WI38 (cell line): ENCODE measurements around the gene BTBD2.
"Not testable (repeated sequence)": the region's sequence is repeated elsewhere in the genome, so short reads cannot be mapped to it uniquely, and the experiment has no call there.

Experiments used
- H3K4me3 ChIP-seq: 2 replicates; pipeline ENCODE4 v1.5.1; 2011; ENCODE audit warnings: low read depth, mild to moderate bottlenecking, control low read depth, low read length
- CTCF ChIP-seq: IDR thresholded peaks from 2 replicates; pipeline ENCODE4 v1.5.1; 2012; ENCODE audit warnings: low read depth, mild to moderate bottlenecking, control low read depth, low read length

BTBD2 gene

GRCh38 chr19:2035590-2035991, 20.1 kb upstream of the BTBD2 start:
- no peak for TF ChIP-seq CTCF

GRCh38 chr19:2034729-2035589, 19.4 kb upstream of the BTBD2 start:
- no peak overlapping the region for H3K4me3 ChIP-seq
- no peak for TF ChIP-seq CTCF

More at GRCh38 chr19:2035590-2035991, 20.1 kb upstream of the BTBD2 start:
- H3K4me3 ChIP-seq = no peak overlapping the region

GRCh38 chr19:2034253-2034652, 18.7 kb upstream of the BTBD2 start:
- not testable (repeated sequence) for H3K4me3 ChIP-seq

GRCh38 chr19:2033825-2034159, 18.3 kb upstream of the BTBD2 start:
- TF ChIP-seq CTCF = no peak

GRCh38 chr19:2033115-2033824, 17.8 kb upstream of the BTBD2 start:
- H3K4me3 ChIP-seq = no peak overlapping the region
- no peak for TF ChIP-seq CTCF

More at GRCh38 chr19:2033825-2034159, 18.3 kb upstream of the BTBD2 start:
- no peak overlapping the region for H3K4me3 ChIP-seq

GRCh38 chr19:2032296-2032941, 16.9 kb upstream of the BTBD2 start:
- H3K4me3 ChIP-seq = no peak overlapping the region
- no peak for TF ChIP-seq CTCF

GRCh38 chr19:2027361-2027760, 11.8 kb upstream of the BTBD2 start:
- no peak for TF ChIP-seq CTCF
- no peak overlapping the region for H3K4me3 ChIP-seq
